ENCODE measurements around the gene TXK.

The TXK gene

GRCh38 chr4:48027653-48028052, 106.4 kb downstream of the TXK start:
- no peak overlapping the region for H3K9ac ChIP-seq (ENCODE audit: low read depth, low read length, poor library complexity, severe bottlenecking)
- H3K4me1 ChIP-seq (ENCODE audit: insufficient read depth, low read length, poor library complexity, severe bottlenecking): no peaks in the 10 kb centered on the region
- H3K9me3 ChIP-seq (ENCODE audit: insufficient read depth, low read depth, low read length): no peaks in the 10 kb centered on the region

GRCh38 chr4:48025005-48025404, 109.0 kb downstream of the TXK start:
- no peak for TF ChIP-seq CTCF (conservative IDR thresholded peaks at IDR 0.05; ENCODE audit: low read length)
- no peak for TF ChIP-seq EZH2phosphoT487 (IDR thresholded peaks at IDR 0.05; ENCODE audit: borderline replicate concordance)
- no peaks in the 10 kb centered on the region for H3K79me2 ChIP-seq (ENCODE audit: insufficient read depth, low read length)
- H3K9me3 ChIP-seq (ENCODE audit: insufficient read depth, low read depth, low read length): no peaks in the 10 kb centered on the region
- no peaks in the 10 kb centered on the region for H3K36me3 ChIP-seq (ENCODE audit: insufficient read depth, low read length)
- H3F3A ChIP-seq (ENCODE audit: low read depth): no peaks in the 10 kb centered on the region
- H3K4me1 ChIP-seq (ENCODE audit: insufficient read depth, low read length, poor library complexity, severe bottlenecking): no peaks in the 10 kb centered on the region
- no peaks in the 10 kb centered on the region for H3K9me2 ChIP-seq (replicated peaks; ENCODE audit: low read depth, low read length)
- no peaks in the 10 kb centered on the region for H3K27me3 ChIP-seq (ENCODE audit: insufficient read depth, low read length, poor library complexity, severe bottlenecking)
- H3K4me3 ChIP-seq (ENCODE audit: low read length, poor library complexity, severe bottlenecking): no peak overlapping the region
- no peak overlapping the region for H3K4me2 ChIP-seq (ENCODE audit: low read depth, low read length, poor library complexity, severe bottlenecking)
- H2AFZ ChIP-seq (ENCODE audit: low read length): no peak overlapping the region
- no peaks in the 10 kb centered on the region for H4K20me1 ChIP-seq (ENCODE audit: insufficient read depth, low read length, poor library complexity, severe bottlenecking)
- H3K9ac ChIP-seq (ENCODE audit: low read depth, low read length, poor library complexity, severe bottlenecking): no peak overlapping the region

More at GRCh38 chr4:48027653-48028052, 106.4 kb downstream of the TXK start:
- TF ChIP-seq EZH2phosphoT487 (IDR thresholded peaks at IDR 0.05; ENCODE audit: borderline replicate concordance) (no peak), CTCF (conservative IDR thresholded peaks at IDR 0.05; ENCODE audit: low read length) (no peak)
- no peaks in the 10 kb centered on the region for H3K79me2 ChIP-seq (ENCODE audit: insufficient read depth, low read length)
- H3K9me2 ChIP-seq (replicated peaks; ENCODE audit: low read depth, low read length): no peaks in the 10 kb centered on the region
- H3K4me3 ChIP-seq (ENCODE audit: low read length, poor library complexity, severe bottlenecking): no peak overlapping the region
- H3K4me2 ChIP-seq (ENCODE audit: low read depth, low read length, poor library complexity, severe bottlenecking): no peak overlapping the region
- H3K27me3 ChIP-seq (ENCODE audit: insufficient read depth, low read length, poor library complexity, severe bottlenecking): no peaks in the 10 kb centered on the region
- no peaks in the 10 kb centered on the region for H3K36me3 ChIP-seq (ENCODE audit: insufficient read depth, low read length)
- H3F3A ChIP-seq (ENCODE audit: low read depth): no peaks in the 10 kb centered on the region
- no peak overlapping the region for H2AFZ ChIP-seq (ENCODE audit: low read length)
- no peaks in the 10 kb centered on the region for H4K20me1 ChIP-seq (ENCODE audit: insufficient read depth, low read length, poor library complexity, severe bottlenecking)

- Histone ChIP-seq H3K4me2 (ENCODE audit: low read depth, low read length, poor library complexity, severe bottlenecking) (no peak overlapping the region), H3K4me1 (ENCODE audit: insufficient read depth, low read length, poor library complexity, severe bottlenecking) (no peaks in the 10 kb centered on the region), H3F3A (ENCODE audit: low read depth) (no peaks in the 10 kb centered on the region), H3K9me3 (ENCODE audit: insufficient read depth, low read depth, low read length) (no peaks in the 10 kb centered on the region), H3K9me2 (replicated peaks; ENCODE audit: low read depth, low read length) (no peaks in the 10 kb centered on the region), H3K27me3 (ENCODE audit: insufficient read depth, low read length, poor library complexity, severe bottlenecking) (peaks cover 1% of the 10 kb centered on the region), H3K79me2 (ENCODE audit: insufficient read depth, low read length) (no peaks in the 10 kb centered on the region), H3K4me3 (ENCODE audit: low read length, poor library complexity, severe bottlenecking) (no peak overlapping the region), H4K20me1 (ENCODE audit: insufficient read depth, low read length, poor library complexity, severe bottlenecking) (no peaks in the 10 kb centered on the region), H2AFZ (ENCODE audit: low read length) (no peak overlapping the region), H3K36me3 (ENCODE audit: insufficient read depth, low read length) (no peaks in the 10 kb centered on the region), H3K9ac (ENCODE audit: low read depth, low read length, poor library complexity, severe bottlenecking) (no peak overlapping the region)
- TF ChIP-seq CTCF (conservative IDR thresholded peaks at IDR 0.05; ENCODE audit: low read length) (no peak), EZH2phosphoT487 (IDR thresholded peaks at IDR 0.05; ENCODE audit: borderline replicate concordance) (no peak)
Measured at GRCh38 chr4:48024522-48024921, 109.5 kb downstream of the TXK start.
